Astrocyte (in vitro differentiated cells and primary cell): ENCODE data around the gene NNT. TPM values are rescaled to one million over a fixed set of nuclear protein-coding genes. Genes with fewer than 3 reads are reported as not detected.

Experiments used
- DNase-seq: peaks from one replicate; pipeline ENCODE4 v3.0.0-alpha.2; 2010; ENCODE audit warnings: low read depth
- FAIRE-seq: peaks from 2 replicates; lab custom pipeline; 2011; peaks lifted over from hg19 to GRCh38; lab: Jason Lieb, UNC
- H2AFZ ChIP-seq: 2 replicates; pipeline ENCODE4 v1.6.0; 2012; ENCODE audit warnings: low read depth, low read length, inconsistent platforms
- H3K27ac ChIP-seq: 2 replicates; pipeline ENCODE4 v1.5.1; 2011; ENCODE audit warnings: low read depth, low read length, inconsistent platforms
- H3K27me3 ChIP-seq: 2 replicates; pipeline ENCODE4 v1.6.0; 2011; ENCODE audit warnings: low read length, inconsistent platforms; ENCODE audit not compliant: insufficient read depth
- H3K36me3 ChIP-seq: 2 replicates; pipeline ENCODE4 v1.5.1; 2011; ENCODE audit warnings: low read length, inconsistent platforms; ENCODE audit not compliant: insufficient read depth
- H3K4me1 ChIP-seq: 2 replicates; pipeline ENCODE4 v1.5.1; 2011; ENCODE audit warnings: low read length, inconsistent platforms; ENCODE audit not compliant: insufficient read depth
- H3K4me2 ChIP-seq: 2 replicates; pipeline ENCODE4 v1.6.0; 2012; ENCODE audit warnings: low read length, inconsistent platforms
- H3K4me3 ChIP-seq: 2 replicates; pipeline ENCODE4 v1.5.1; 2011; ENCODE audit warnings: low read depth, mild to moderate bottlenecking, low read length, inconsistent platforms; ENCODE audit not compliant: insufficient read depth
- H3K79me2 ChIP-seq: 2 replicates; pipeline ENCODE4 v1.6.0; 2012; ENCODE audit warnings: mild to moderate bottlenecking, low read length, inconsistent platforms; ENCODE audit not compliant: insufficient read depth
- H3K9ac ChIP-seq: 2 replicates; pipeline ENCODE4 v1.6.0; 2012; ENCODE audit warnings: mild to moderate bottlenecking, low read length, inconsistent platforms
- H3K9me3 ChIP-seq: 2 replicates; pipeline ENCODE4 v1.5.1; 2012; ENCODE audit warnings: low read depth, mild to moderate bottlenecking, low read length, inconsistent platforms; ENCODE audit not compliant: insufficient read depth
- H4K20me1 ChIP-seq: 2 replicates; pipeline ENCODE4 v1.6.0; 2012; ENCODE audit warnings: low read length, inconsistent platforms; ENCODE audit not compliant: insufficient read depth
- H3K27ac Mint-ChIP-seq: one replicate; pipeline ENCODE4 v1.8.0; 2021; ENCODE audit warnings: mild to moderate bottlenecking, mixed read lengths; ENCODE audit not compliant: unreplicated experiment
- H3K27me3 Mint-ChIP-seq: one replicate; pipeline ENCODE4 v1.8.0; 2021; ENCODE audit warnings: low read depth, mixed read lengths; ENCODE audit not compliant: unreplicated experiment
- H3K36me3 Mint-ChIP-seq: one replicate; pipeline ENCODE4 v1.8.0; 2021; ENCODE audit warnings: low read depth, mixed read lengths; ENCODE audit not compliant: unreplicated experiment
- H3K4me1 Mint-ChIP-seq: one replicate; pipeline ENCODE4 v1.8.0; 2021; ENCODE audit warnings: low read depth, mixed read lengths; ENCODE audit not compliant: unreplicated experiment
- H3K4me3 Mint-ChIP-seq: one replicate; pipeline ENCODE4 v1.8.0; 2021; ENCODE audit warnings: mild to moderate bottlenecking, moderate library complexity, mixed read lengths; ENCODE audit not compliant: unreplicated experiment
- H3K9me3 Mint-ChIP-seq: one replicate; pipeline ENCODE4 v1.8.0; 2021; ENCODE audit warnings: mild to moderate bottlenecking, mixed read lengths; ENCODE audit not compliant: unreplicated experiment
- CTCF ChIP-seq: IDR thresholded peaks from 2 replicates; pipeline ENCODE4 v1.5.1; 2011; ENCODE audit warnings: low read depth, mild to moderate bottlenecking, inconsistent platforms, low read length, moderate library complexity; ENCODE audit not compliant: insufficient read depth
- EZH2 ChIP-seq: IDR thresholded peaks from 2 replicates; pipeline ENCODE4 v1.6.1; 2012; ENCODE audit warnings: mild to moderate bottlenecking, low read length, inconsistent platforms; ENCODE audit not compliant: insufficient read depth
- total RNA-seq: library from RNA; stranded (reverse); gene quantifications from 2 replicates; pipeline ENCODE4 v1.2.1, GENCODE V29; 2021

Gene NNT
- total RNA-seq, 1 donor from 2014 or later: 44.3 TPM

- H3K27me3 ChIP-seq: no peaks in the 10 kb centered on the region
- H3K9me3 ChIP-seq: peaks cover 3% of the 10 kb centered on the region
- H4K20me1 ChIP-seq: no peaks in the 10 kb centered on the region
- no peak overlapping the region for H3K9ac ChIP-seq
- H3K36me3 ChIP-seq: no peaks in the 10 kb centered on the region
- TF ChIP-seq CTCF (no peak), EZH2 (no peak)
- FAIRE-seq (no peak), DNase-seq (no peak)
- H3K27ac Mint-ChIP-seq: peak overlapping the region; percentile 6
- H3K9me3 Mint-ChIP-seq: peaks cover 2% of the 10 kb centered on the region
- no peak overlapping the region for H3K4me3 Mint-ChIP-seq
- H3K27me3 Mint-ChIP-seq: no peaks in the 10 kb centered on the region
- H3K4me1 ChIP-seq: no peaks in the 10 kb centered on the region
- no peak overlapping the region for H3K27ac ChIP-seq
- H3K36me3 Mint-ChIP-seq: peaks cover 17% of the 10 kb centered on the region
- no peak overlapping the region for H3K4me3 ChIP-seq
- H3K4me2 ChIP-seq: no peak overlapping the region
- H2AFZ ChIP-seq: no peak overlapping the region
- no peaks in the 10 kb centered on the region for H3K79me2 ChIP-seq
- no peaks in the 10 kb centered on the region for H3K4me1 Mint-ChIP-seq
Measured at GRCh38 chr5:43691275-43691674, 88.3 kb downstream of the NNT start.

GRCh38 chr5:43691893-43692292 is 88.9 kb downstream of the NNT start:
- Histone ChIP-seq H3K36me3 (no peaks in the 10 kb centered on the region), H3K27me3 (no peaks in the 10 kb centered on the region), H3K79me2 (no peaks in the 10 kb centered on the region), H3K4me2 (no peak overlapping the region), H3K4me1 (no peaks in the 10 kb centered on the region), H3K4me3 (no peak overlapping the region), H3K9ac (no peak overlapping the region), H4K20me1 (no peaks in the 10 kb centered on the region), H2AFZ (no peak overlapping the region), H3K27ac (no peak overlapping the region), H3K9me3 (peaks cover 3% of the 10 kb centered on the region)
- peaks cover 18% of the 10 kb centered on the region for H3K36me3 Mint-ChIP-seq
- no peak for TF ChIP-seq CTCF
- TF ChIP-seq EZH2: no peak
- no peak overlapping the region for H3K27ac Mint-ChIP-seq
- H3K9me3 Mint-ChIP-seq: peaks cover 2% of the 10 kb centered on the region
- H3K27me3 Mint-ChIP-seq: no peaks in the 10 kb centered on the region
- DNase-seq (no peak), FAIRE-seq (no peak)
- H3K4me1 Mint-ChIP-seq: no peaks in the 10 kb centered on the region
- no peak overlapping the region for H3K4me3 Mint-ChIP-seq

GRCh38 chr5:43693411-43693810 is 90.4 kb downstream of the NNT start:
- H4K20me1 ChIP-seq: no peaks in the 10 kb centered on the region
- Mint-ChIP-seq H3K4me1 (peaks cover 2% of the 10 kb centered on the region), H3K36me3 (peaks cover 24% of the 10 kb centered on the region), H3K9me3 (peaks cover 2% of the 10 kb centered on the region), H3K4me3 (no peak overlapping the region), H3K27ac (no peak overlapping the region), H3K27me3 (no peaks in the 10 kb centered on the region)
- no peaks in the 10 kb centered on the region for H3K79me2 ChIP-seq
- no peaks in the 10 kb centered on the region for H3K36me3 ChIP-seq
- H3K4me3 ChIP-seq: no peak overlapping the region
- TF ChIP-seq CTCF (no peak), EZH2 (no peak)
- no peak overlapping the region for H3K9ac ChIP-seq
- H3K4me2 ChIP-seq: no peak overlapping the region
- H3K27ac ChIP-seq: no peak overlapping the region
- no peak overlapping the region for H2AFZ ChIP-seq
- H3K27me3 ChIP-seq: no peaks in the 10 kb centered on the region
- peaks cover 3% of the 10 kb centered on the region for H3K9me3 ChIP-seq
- no peaks in the 10 kb centered on the region for H3K4me1 ChIP-seq
- no peak for DNase-seq
- FAIRE-seq: no peak
